OCI-LY1 (cell line): ENCODE data around the gene MRRF.

Experiments
- EZH2 ChIP-seq: fragments of 200-600 bp; sonication (generic), shearing (Covaris generic); IDR thresholded peaks from 2 replicates; pipeline ENCODE4 v1.8.0; 2017; ENCODE audit warnings: borderline replicate concordance, mixed run types, mild to moderate bottlenecking, antibody characterized with exemption, low read length, moderate library complexity, mixed read lengths
- TF ChIP-seq, protein P1 (sequence below): fragments of 200-600 bp; sonication (generic), shearing (Covaris generic); IDR thresholded peaks from 2 replicates; pipeline ENCODE4 v1.5.1; 2017; ENCODE audit warnings: mild to moderate bottlenecking, antibody characterized with exemption, low read length, moderate library complexity, mixed read lengths

DNA sequence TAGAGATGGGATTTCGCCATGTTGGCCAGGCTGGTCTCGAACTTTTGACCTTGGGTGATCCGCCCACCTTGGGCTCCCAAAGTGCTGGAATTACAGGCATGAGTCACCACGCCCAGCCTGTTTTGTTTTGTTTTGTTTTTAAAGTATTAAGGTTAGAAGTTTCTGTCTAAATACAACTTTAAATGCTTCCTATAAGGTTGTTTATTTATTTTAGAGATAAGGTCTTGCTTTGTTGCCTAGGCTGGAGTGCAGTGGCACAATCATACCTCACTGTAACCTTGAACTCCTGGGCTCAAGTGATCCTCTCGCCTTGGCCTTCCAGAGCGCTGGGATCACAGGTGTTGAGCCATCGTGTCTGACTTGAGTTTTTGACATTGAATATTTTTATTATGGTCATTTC is 11.4 kb downstream of the MRRF start:
- TF ChIP-seq, protein P1, sequence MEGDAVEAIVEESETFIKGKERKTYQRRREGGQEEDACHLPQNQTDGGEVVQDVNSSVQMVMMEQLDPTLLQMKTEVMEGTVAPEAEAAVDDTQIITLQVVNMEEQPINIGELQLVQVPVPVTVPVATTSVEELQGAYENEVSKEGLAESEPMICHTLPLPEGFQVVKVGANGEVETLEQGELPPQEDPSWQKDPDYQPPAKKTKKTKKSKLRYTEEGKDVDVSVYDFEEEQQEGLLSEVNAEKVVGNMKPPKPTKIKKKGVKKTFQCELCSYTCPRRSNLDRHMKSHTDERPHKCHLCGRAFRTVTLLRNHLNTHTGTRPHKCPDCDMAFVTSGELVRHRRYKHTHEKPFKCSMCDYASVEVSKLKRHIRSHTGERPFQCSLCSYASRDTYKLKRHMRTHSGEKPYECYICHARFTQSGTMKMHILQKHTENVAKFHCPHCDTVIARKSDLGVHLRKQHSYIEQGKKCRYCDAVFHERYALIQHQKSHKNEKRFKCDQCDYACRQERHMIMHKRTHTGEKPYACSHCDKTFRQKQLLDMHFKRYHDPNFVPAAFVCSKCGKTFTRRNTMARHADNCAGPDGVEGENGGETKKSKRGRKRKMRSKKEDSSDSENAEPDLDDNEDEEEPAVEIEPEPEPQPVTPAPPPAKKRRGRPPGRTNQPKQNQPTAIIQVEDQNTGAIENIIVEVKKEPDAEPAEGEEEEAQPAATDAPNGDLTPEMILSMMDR = no peak
- TF ChIP-seq EZH2 = no peak
